ENCODE data around the gene PCDHA11.
"Not testable (repeated sequence)": the region's sequence is repeated elsewhere in the genome, so short reads cannot be mapped to it uniquely, and the experiment has no call there.

PCDHA11 gene

DNA sequence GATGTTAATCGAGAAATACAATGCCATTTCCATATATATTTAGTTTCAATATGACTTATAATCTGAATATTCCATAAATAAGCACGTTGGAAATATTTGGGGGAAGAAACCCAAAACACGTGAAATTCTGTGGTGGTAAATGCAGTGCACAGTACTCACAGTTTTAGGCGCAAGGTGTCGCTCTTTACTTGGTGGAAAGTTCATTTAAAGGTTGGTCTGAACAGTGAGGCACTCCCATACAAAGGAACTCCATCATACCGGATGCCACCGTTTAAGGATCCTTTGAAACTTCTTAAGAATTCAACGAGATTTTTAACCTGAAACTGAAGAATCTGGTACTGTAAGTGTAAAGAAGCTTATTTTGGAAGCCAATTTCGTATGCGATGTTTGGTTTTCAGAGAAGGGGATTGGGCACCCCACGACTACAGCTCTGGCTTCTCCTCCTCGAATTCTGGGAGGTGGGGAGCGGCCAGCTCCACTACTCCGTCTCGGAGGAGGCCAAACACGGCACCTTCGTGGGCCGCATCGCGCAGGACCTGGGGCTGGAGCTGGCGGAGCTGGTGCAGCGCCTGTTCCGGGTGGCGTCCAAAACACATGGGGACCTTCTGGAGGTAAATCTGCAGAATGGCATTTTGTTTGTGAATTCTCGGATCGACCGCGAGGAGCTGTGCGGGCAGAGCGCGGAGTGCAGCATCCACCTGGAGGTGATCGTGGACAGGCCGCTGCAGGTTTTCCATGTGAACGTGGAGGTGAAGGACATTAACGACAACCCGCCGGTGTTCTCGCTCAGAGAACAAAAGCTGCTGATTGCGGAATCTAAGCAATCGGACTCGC lies at the start of gene PCDHA11:
Gene PCDHA11 (plus strand): TSS at position 237 of the 834 bp plus-strand sequence. CDS start 147 bp downstream, at position 384.
- no peak for DNase-seq

GRCh38 chr5:140821375-140822280 lies 47.1 kb upstream of the PCDHA11 start, which contains the start of gene PCDHA5:
Gene PCDHA5, plus strand, starts transcription at chr5:140821613.
- no peak for DNase-seq

DNA sequence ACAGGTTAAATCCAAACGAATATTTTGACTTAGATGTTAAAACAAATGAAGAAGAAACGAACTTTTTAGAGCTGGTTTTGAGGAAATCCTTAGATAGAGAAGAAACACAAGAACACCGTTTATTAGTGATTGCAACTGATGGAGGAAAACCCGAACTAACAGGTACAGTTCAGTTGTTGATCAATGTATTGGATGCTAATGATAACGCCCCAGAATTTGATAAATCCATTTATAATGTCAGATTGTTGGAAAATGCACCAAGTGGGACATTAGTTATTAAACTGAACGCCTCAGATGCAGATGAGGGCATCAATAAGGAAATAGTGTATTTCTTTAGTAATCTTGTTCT lies 46.5 kb upstream of the PCDHA11 start:
- no peak for DNase-seq

GRCh38 chr5:140822969-140823368 lies 45.8 kb upstream of the PCDHA11 start:
- not testable (repeated sequence) for DNase-seq

GRCh38 chr5:140823475-140823874 lies 45.3 kb upstream of the PCDHA11 start:
- no peak for DNase-seq

GRCh38 chr5:140827704-140828361 lies 40.9 kb upstream of the PCDHA11 start, which contains the start of gene PCDHA6:
Gene PCDHA6, plus strand, starts transcription at chr5:140827960. Its CDS starts 132 bp downstream, at chr5:140828092.
- no peak for DNase-seq

GRCh38 chr5:140828362-140828737 lies 40.4 kb upstream of the PCDHA11 start:
- no peak for DNase-seq

- not testable (repeated sequence) for DNase-seq
Observed at GRCh38 chr5:140829511-140830501, 39.0 kb upstream of the PCDHA11 start.

DNA sequence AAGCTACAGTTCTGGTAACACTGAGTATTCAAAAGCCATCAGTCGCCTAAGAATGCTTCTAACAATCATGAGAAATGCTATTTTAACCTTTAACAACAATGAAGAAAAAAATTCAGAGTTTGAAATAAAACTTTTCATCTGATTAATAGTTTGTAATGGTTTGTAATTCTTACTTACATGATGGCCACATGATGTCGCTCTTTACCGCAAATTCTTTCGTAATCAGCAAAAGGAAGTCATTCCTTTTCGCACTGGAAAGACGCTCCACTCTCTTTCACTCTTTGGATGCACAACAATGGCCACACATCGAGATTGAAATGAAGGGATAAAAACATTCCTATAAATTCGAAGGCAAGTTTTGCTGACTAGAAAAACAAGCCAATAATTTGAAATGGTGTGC lies 34.8 kb upstream of the PCDHA11 start, which contains the start of gene PCDHA7:
Gene PCDHA7 (plus strand): TSS at position 277 of the 400 bp plus-strand sequence. CDS start 115 bp downstream, at position 392.
- no peak for DNase-seq

DNA sequence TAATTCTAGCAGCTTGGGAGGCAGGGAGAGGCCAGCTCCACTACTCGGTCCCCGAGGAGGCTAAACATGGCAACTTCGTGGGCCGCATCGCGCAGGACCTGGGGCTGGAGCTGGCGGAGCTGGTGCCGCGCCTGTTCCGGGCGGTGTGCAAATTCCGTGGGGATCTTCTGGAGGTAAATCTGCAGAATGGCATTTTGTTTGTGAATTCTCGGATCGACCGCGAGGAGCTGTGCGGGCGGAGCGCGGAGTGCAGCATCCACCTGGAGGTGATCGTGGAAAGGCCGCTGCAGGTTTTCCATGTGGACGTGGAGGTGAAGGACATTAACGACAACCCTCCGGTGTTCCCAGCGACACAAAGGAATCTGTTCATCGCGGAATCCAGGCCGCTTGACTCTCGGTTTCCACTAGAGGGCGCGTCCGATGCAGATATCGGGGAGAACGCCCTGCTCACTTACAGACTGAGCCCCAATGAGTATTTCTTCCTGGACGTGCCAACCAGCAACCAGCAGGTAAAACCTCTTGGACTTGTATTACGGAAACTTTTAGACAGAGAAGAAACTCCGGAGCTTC lies 34.2 kb upstream of the PCDHA11 start:
- not testable (repeated sequence) for DNase-seq

- DNase-seq: no peak
Observed at GRCh38 chr5:140835622-140836510, 32.9 kb upstream of the PCDHA11 start.

GRCh38 chr5:140840978-140841962 lies 27.5 kb upstream of the PCDHA11 start, which contains the start of gene PCDHA8:
Gene PCDHA8, plus strand, starts transcription at chr5:140841187. Its CDS starts 135 bp downstream, at chr5:140841322.
- no peak for DNase-seq

GRCh38 chr5:140842798-140843733 lies 25.7 kb upstream of the PCDHA11 start:
- DNase-seq: no peak

DNA sequence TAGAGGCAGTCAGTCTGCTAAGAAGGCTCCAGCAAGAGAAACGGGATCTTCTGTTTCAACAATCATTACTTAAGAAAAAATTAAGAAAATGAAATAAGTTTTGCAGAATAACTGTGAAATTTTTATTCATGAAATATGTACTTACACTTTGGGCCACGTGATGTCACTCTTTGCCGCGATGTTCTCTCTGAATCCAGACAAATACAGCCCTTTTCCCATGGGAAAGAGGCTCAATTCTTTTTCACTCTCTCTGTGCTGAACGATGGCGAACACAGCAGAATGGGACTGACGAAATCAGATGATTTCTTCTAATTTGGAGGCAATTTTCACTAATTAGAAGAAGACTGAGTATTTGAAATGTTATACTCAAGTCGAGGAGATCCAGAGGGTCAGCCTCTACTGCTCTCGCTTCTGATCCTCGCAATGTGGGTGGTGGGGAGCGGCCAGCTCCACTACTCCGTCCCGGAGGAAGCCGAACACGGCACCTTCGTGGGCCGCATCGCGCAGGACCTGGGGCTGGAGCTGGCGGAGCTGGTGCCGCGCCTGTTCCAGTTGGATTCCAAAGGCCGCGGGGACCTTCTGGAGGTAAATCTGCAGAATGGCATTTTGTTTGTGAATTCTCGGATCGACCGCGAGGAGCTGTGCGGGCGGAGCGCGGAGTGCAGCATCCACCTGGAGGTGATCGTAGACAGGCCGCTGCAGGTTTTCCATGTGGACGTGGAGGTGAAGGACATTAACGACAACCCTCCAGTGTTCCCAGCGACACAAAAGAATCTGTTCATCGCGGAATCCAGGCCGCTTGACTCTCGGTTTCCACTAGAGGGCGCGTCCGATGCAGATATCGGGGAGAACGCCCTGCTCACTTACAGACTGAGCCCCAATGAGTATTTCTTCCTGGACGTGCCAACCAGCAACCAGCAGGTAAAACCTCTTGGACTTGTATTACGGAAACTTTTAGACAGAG lies 20.3 kb upstream of the PCDHA11 start, which contains the start of gene PCDHA9:
Gene PCDHA9 (plus strand): TSS at position 244 of the 964 bp plus-strand sequence. CDS start 114 bp downstream, at position 358.
- DNase-seq: not testable (repeated sequence)

- not testable (repeated sequence) for DNase-seq
Observed at GRCh38 chr5:140849831-140850634, 18.7 kb upstream of the PCDHA11 start.
